Activated gamma-delta T cell (primary cell): ENCODE data around the gene OTX2.

Experiments used
- DNase-seq: peaks from one replicate; lab custom pipeline; 2025; lab: John Stamatoyannopoulos, UW
- total RNA-seq, 2 donors: gene quantifications; one replicate each; lab custom pipeline; 2026; lab: John Stamatoyannopoulos, UW

OTX2 gene
- 0 reads per million in 2 donors for total RNA-seq

GRCh38 chr14:56810147-56810719, at the start of gene OTX2:
OTX2 (minus strand) TSS chr14:56810479; CDS start chr14:56805456, 5,023 bp downstream.
- DNase-seq, result no peak

GRCh38 chr14:56858422-56858821, 48.1 kb upstream of the OTX2 start:
- no peak for DNase-seq

- no peak for DNase-seq
Observed at GRCh38 chr14:56857216-56857615, 46.9 kb upstream of the OTX2 start.

DNA sequence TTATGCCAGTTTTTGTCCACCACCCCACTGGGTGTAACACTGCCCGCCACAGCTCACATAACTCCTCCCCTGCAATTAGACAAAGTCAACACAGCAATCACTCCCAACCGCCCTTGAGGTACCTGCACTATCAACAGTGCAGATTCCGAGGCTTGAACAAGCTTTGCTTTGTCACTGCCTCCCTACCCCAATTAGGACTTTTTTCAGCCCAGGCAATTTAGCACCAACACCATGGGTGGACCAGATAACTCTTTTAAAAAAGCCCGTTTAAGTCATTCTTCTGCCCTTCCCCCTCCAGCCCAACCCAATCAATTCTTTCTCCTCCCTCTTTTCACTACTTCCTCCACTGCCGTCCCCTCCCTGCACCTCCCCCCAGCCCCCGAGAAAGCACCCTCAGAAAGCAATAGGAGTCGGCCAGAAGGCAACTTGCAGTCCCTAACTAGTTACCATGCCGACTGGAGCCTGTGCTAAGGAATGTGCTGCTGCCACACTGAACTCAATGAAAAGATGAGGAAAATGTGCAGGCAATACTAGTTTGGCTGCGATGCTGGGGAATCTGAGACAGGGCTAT, 45.7 kb upstream of the OTX2 start:
- DNase-seq, result no peak

GRCh38 chr14:56854325-56854724, 44.0 kb upstream of the OTX2 start:
- no peak for DNase-seq

- no peak for DNase-seq
Observed at GRCh38 chr14:56846970-56847930, 37.0 kb upstream of the OTX2 start.

GRCh38 chr14:56844406-56845002, 34.2 kb upstream of the OTX2 start:
- no peak for DNase-seq

- no peak for DNase-seq
Observed at GRCh38 chr14:56841611-56842010, 31.3 kb upstream of the OTX2 start.

- DNase-seq, result no peak
Observed at GRCh38 chr14:56840221-56840620, 29.9 kb upstream of the OTX2 start.

DNA sequence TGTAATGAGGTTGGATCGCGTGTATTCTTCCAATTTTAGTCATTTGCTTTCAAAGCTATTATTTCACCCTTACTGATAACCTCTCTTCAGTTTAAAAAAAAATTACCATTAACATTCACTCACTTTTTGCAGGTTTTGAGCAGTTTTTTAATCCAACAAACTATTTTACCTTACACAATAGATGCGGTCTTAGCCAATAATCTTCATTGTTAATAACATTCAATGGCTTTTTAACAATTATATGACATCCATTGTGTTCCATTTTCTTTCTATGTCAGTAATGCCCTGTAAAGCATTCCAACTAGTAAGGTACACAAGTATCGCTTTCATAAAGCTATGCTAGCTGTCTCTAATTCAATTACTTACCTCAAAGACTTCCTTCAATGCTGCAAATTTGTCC, 18.9 kb upstream of the OTX2 start:
- DNase-seq, result no peak

DNA sequence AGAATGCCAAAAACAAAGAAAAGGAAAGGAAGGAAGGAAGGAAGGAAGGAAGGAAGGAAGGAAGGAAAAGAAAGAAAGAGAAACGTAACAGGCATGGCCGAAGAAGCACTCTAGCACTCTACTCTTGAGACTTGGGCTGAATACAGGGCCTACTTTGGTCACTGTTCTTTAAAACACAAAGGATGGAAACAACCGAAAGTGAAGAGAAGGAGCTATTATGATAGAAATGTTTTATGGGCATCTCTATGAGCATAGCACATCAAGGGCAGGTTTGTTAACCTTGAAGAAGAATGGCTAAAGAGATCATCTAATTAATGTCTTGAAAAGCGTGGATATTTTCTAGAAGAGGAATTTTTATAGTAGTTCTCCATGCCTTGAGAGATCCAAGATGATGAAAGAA, 15.9 kb upstream of the OTX2 start:
- no peak for DNase-seq

GRCh38 chr14:56821805-56822610, 11.7 kb upstream of the OTX2 start:
- no peak for DNase-seq

- no peak for DNase-seq
Observed at GRCh38 chr14:56821177-56821576, 10.9 kb upstream of the OTX2 start.

DNA sequence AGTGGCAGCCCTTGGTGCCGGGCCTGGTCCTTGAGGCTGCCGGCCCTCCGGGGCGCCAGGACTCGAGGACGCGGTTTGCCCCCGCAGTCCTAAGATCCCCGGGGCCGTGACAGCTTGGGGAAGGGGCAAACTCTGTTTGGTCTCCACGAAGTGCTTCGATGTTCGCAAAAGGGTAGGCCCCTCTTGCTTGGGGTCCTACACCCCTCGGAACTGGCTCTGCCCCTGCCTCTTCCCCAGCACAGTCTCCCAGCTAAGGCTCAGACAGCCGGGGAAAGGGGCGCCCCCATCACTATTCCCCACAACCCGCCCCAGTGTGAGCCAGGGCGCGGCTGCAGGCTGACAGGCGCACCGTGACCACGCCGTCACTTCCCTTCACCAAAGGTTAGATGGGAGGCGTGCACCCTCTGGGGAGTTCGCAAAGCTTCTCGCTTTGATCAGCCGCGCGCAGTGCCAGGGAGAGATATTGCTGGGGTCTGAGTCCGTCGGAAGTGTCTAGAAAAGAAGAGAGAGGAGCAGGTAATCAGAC, 7.2 kb upstream of the OTX2 start:
- no peak for DNase-seq

DNA sequence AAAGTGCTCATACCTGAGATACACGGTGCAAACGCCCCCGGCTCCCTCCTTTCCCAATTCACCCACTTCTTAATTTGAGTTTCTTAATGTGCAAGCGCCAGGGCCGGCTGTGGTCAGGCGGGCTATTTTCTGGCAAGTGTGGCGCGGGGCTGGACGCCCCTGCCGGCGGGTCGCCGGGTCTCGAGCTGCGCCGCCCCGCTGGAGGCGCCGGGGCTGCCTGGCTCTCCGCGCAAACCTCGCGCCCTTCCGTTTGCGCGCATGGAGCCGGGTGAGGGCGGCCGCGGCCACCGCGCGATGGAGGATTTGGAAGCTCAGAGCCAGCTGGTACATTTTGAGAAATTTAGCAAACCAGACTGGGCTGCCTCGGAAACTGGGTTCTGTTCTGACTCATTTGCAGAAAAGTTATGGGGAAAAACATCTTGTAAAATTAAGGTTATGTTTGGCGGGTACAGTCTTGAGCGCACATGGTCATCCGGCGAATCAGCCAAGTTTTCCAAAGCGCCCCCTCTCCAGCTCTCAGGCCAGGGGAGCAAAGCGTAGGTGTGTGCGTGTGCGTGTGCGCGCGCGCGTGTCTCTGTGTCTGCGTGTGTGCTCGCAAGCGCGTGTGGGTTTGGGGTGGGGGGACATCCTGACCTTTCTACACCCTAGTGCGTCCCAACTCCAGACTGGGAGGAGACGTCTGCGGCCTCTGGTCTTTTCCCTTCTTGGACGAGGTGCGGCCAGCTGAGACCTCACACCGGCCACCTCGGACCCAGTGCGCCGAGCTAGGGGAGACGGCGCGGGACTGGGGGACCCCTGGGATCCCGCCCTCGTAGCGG, 6.5 kb upstream of the OTX2 start:
- no peak for DNase-seq

DNA sequence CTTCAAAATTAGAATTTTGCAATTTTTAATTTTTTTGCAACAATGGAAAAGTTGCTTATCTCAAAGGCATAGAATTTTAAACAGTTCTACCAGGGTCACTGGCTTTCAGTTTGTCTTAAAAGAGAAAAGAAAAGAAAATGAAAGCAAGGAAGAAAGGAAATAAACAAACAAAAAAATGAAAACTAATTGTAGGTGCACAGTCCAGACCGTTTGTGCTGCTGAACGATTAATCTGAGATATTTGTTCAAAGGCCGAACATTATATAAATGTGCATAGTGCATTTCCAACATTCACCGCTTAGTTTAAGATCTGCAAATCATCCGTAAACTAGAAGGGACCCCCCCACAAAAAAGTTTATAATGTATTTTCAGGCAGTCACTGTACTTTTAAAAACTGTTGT, 5.5 kb upstream of the OTX2 start:
- no peak for DNase-seq

DNA sequence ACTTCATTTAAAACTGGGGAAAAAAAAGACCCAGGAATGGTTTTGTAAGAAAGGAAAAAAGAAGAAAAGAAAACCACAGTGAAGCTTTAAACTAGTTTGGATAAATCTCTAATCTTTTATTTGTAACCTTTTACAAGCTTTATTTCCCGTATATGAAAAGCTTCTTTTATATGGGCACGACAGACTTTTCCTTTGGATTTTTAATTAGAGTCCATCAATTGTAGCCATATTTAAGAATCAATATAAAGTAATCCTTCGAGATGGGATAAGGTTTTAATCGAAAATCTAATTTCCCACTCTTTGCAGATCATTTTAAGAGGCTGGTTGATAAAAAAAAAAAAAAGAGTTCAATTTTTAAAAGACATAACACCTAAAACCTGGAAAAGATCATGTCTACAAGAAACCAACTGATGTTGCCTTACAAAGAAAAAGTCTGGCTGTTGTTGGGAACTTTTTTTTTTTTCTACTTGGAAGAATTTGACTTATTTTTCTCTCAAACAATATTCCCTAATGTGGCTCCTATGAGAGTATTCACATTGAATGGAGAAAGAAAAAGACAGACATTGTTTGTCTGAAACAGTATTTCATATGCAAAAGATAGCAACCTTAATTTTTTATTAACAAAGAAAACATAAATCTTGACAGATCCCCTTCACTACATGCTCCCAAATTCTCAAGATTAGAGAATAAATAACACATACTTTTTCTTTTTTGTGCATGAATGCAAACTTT, 4.9 kb upstream of the OTX2 start:
- no peak for DNase-seq

DNA sequence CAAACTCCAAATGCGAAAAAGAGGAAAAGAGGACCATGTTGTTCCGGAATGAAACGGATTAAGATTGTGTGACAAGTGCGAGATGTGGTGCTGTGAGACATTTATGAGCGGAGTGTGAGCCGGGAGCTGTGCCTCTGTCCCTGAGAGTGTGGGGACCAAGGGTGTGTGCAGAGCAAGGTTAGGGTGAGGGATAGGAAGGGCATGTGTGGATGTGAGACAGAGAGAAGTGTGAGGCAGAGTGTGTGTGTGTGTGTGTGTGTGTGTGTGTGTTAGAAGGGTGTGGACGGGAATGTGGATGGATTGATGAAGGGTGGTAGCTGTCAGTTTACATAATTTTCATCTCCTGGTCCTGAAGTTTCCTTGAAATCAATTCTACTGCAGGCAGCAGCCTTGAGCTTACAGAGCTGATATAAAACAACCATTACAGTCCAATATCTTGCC, 4.3 kb upstream of the OTX2 start:
- DNase-seq, result no peak

GRCh38 chr14:56813143-56813551, 2.9 kb upstream of the OTX2 start:
- DNase-seq, result no peak
